HG03439 (cell line): Measurements from ENCODE around the gene NAALADL2.
"Not testable (repeated sequence)": the region's sequence is repeated elsewhere in the genome, so short reads cannot be mapped to it uniquely, and the experiment has no call there.

ENCODE experiments used
- ATAC-seq: cut with Tn5 transposase; IDR thresholded peaks from one replicate; pipeline ENCODE4 v1.9.1; 2021; ENCODE audit warnings: mild to moderate bottlenecking, moderate library complexity; ENCODE audit not compliant: unreplicated experiment

Gene NAALADL2

DNA sequence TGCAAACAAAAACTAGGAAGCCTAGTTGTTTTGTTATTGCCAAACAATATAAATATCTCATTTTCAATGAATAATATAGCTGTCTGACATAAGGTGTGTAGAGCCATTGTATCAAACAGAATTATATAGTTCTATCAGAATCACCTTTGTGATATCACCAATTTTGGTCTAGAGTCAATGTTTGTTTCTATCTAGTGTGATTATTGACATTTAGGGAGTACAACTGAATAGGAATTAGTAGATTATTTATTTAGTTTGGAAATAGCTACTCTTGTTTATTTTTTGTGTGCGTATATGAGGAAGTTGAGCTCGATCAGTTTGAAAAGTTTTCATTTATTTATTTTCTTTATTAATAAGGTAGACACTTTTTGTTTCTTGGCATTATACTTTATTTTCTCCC is 389.7 kb downstream of the NAALADL2 start:
- no peak for ATAC-seq

DNA sequence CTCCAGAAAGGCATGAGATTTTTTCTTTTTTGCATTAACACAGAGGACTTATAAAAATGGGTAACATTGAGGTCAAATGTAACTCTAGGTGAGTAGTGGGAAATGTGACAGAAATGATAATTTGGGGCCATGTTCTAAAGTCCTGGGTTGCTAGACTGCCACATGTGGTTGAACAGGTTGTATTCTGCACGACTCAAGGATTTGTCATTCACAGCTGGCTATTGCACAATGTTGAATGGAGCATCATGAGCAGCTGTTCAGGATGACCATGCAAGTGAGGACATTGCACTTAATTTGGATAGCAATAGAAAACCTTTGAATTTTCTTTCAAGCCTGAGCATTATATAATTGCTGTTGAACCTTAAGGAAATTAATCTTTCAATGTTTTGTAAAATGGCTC is 396.6 kb downstream of the NAALADL2 start:
- no peak for ATAC-seq

DNA sequence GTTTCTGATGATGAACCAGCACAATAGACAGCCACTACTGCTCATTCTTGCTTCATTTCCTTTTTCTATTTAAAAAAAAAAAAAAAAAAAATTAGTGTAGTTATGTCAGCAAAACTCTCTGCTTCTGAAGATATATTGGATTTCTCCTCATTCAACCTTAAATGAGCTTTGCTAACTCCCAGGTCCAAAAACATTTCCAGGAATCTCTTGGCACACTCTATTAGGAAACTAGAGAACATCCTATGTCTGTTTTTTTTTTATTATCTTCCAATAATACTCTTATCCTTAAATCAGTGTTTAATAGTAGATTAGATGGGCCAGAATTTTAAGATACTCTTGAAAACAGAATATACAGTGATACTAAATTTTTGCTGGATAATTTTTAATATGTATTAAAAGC is 398.0 kb downstream of the NAALADL2 start:
- no peak for ATAC-seq

DNA sequence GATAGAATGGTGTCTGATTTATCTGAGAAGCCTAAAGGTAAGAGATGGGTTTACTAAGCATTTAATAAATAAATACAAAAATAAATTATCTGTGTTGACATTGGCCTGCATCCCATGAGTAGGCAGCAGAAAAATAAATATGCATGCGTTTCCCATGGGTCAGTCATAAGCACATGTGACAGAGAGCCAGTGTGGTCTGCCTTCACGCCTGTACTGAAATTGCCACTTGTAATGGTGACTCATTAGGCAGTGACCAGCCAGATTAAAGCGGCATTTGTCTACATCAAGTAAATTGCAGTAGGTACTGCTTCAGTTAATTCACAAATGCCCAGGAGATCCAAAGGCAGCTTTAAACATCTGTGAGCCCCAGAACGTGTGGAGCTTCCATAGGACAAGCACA is 399.6 kb downstream of the NAALADL2 start:
- ATAC-seq = no peak

DNA sequence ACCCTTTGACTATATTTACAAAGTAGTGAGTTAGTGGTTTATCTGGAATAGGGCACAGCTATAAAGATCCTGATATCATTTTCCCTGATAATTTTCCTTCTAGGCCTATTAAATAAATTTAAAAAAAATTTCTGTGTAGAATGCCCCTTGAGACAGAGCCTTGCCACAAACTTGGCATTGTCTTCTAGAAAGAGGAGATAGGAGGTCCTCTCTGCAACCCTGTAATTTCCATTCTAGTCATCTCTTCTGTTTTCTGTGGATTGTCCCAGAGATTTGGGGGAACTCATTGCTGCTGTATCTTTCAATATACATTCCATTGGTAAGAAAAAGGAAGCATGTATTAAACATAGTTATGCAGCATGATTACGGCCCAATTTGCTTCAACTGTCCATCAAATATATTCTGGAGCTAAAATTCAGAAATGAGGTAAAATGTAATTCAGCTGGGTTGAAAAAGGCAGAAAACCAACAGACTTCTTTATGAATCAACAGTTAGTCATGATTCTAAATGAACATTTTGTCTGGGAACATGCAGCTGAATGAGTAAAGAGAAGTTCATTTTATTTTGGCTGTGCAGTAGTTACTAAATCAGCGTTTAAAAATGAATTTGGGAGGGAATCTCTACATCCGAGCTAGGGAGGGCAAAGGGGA is 401.1 kb downstream of the NAALADL2 start:
- no peak for ATAC-seq

DNA sequence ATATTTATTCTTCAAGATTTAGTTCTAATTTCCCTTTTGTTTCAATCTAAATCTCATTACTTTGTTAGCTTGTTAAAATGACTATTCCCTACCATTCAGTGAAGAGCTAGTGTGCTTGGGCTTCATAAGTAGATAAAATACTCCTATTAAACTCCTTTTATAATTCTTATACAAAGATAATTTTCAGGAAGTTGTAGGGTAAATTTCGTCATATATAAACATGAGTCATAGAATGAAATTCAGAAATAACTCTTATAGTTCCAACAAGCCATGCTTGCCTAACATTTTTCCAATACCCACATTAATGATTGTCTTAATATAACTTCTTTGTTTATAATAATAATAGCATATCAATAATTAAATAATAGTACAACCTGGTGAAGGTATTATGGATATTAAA is 407.3 kb downstream of the NAALADL2 start:
- no peak for ATAC-seq

DNA sequence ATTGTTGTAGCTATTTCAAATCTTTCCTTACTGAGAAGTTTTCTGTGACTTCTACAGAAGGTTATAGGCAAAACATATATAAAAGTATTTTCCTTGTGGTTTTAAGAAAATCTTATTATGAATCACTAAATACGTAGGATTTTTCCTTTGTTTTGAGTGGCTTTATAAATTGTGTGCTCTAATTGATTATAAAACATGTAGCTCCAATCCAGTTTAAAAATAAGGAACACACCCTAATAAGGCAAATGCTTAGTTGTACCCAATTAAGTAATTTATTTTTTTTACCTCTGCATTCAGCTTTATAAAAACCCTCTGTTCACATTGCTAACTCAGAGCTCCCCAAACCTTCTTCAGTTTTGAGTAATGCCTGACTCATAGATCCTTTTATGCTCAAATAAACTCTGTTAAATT is 408.0 kb downstream of the NAALADL2 start:
- ATAC-seq = no peak

DNA sequence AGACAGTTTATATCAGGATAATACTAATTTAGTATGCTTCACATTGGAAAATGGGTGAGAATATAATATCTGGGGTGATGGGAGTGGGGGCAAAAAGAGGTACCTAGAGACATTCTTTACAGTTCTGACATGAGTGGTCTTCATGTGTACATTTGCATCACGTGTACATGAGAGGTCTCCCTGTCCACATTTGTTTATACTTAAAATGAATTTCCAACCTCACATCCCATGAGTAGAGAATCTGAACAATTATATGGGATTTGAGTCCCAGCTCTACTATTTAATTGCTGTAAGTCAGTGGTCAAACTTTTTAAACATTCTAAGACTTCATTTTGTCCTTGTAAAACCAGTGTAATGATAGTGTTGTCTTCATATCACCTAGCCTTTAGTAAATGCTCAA is 408.4 kb downstream of the NAALADL2 start:
- no peak for ATAC-seq

DNA sequence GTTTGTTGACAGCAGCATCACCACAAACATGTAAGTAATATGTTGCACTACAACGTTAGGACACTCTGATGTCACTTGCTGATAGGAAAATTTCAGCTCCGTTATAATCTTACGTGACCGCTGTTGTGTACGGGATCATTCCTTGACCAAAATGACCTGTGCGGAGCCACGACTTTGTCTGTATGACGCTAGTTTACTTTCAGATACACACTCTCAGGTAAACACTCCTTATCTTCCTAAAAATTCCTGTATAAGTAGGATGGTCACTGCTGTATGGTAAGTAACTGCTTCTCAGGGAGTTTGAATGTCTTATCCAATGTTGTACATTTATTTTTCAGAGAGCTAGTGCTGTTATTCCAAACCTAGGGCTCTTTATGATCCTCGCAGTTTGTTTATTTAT is 410.3 kb downstream of the NAALADL2 start:
- no peak for ATAC-seq

DNA sequence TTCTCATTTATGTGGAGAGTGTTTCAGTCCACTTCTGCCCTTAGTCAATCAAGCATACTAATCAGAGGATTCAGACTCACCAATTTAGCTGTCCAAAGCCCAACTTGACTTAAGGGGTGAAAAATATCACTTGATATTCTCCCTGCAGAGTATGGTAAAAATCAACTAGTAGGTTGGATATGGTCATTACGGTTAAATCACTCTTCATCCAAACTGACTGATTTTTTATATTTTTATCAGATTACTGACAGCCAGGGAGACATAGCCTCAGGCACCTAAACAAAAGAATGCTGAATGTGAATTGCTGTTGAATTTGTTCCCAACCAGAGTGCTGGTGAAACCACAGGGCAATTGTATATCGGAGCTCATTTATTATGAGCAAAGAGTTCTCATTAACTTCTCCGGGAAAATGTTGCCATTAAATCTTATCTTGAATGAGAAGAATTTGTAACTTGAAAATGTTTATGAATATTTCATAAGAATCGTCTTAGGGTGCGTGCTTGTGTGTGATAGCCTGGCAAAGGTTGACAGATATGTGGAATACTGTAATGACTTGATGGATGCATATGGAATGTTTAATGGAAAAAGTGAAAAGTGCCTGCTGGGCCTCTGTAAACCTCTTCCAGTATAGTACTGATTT is 411.2 kb downstream of the NAALADL2 start:
- ATAC-seq = no peak

DNA sequence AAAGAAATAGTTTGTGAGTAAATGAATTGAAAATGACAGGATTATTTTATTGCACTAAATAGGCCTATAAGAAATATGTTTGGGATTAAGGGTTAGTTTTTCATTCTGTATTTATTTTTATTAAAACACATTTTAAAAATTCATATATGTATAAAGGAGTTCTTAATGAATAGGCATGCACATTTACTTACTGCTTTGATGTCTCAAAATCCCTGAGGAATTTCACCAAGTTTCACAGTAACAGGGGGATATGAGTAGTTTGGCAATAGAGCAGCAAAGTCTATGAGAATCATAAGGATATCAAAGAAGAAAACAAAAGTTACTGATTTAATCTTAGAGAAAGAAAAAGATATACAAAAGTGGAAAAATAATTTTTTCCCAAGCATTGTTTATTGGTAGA is 411.7 kb downstream of the NAALADL2 start:
- no peak for ATAC-seq

DNA sequence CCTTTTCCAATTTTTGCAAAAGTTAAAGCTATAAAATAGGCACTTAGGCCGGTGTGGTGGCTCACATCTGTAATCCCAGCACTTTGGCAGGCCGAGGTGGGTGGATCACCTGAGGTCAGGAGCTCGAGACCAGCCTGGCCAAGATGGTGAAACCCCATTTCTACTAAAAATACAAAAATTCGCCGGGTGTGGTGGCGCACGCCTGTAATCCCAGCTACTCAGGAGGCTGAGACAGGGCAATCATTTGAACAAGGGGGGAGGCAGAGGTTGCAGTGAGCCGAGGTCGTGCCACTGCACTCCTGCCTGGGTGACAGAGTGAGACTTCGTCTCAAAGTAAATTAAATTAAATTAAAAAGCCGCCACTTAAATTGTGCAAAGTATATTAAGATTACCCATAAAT is 412.3 kb downstream of the NAALADL2 start:
- not testable (repeated sequence) for ATAC-seq

DNA sequence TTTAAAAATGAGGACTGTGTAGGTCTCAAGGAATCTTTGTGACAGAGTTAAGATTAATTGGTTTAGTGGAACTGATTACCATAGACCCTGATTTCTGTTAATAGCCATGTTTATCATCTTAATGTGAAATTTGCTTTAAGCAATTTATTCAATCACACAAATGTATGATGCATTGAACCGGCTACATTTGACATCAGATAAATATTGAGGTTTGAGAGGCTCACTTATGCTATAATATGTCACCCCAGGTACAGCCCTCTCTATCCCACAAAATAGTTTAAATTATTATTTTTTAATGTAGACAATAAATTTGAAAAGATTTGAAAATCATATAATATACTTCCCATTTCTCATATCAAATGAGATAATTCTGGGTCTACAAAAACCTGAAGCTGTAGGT is 413.3 kb downstream of the NAALADL2 start:
- no peak for ATAC-seq

DNA sequence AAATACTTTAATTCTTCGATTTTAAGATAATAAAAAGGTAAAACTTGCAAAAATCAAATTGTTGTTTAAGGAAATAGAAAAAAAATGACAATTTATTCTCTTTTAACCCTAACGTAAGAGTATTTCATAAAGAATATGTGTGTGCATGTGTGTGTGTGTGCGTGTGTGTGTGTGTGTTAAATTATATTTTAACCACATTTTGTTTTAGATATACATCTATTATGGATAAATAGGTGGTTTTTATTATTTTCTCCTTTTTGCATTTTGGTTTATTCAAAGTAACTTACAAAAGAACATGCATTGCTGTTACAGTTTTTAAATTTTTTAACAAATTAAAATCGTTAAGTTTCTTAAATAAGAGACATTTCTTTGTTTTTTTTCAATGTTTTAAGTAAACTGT is 414.4 kb downstream of the NAALADL2 start:
- no peak for ATAC-seq

DNA sequence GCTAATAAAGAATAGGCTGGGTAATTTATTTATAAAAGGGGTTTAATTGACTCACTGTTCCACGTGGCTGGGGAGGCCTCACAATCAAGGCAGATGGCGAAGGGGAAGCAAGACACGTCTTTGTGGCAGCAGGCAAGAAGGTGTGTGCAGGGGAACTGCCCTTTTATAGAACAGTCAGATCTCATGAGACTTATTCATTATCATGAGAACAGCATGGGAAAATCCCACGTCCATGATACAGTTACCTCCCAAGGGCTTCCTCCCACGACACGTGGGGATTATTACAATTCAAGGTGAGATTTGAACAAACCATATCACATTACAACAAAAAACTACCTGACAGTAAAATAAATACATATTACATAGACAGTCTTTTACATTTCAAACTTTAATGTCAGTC is 414.9 kb downstream of the NAALADL2 start:
- peak; percentile 48 for ATAC-seq

DNA sequence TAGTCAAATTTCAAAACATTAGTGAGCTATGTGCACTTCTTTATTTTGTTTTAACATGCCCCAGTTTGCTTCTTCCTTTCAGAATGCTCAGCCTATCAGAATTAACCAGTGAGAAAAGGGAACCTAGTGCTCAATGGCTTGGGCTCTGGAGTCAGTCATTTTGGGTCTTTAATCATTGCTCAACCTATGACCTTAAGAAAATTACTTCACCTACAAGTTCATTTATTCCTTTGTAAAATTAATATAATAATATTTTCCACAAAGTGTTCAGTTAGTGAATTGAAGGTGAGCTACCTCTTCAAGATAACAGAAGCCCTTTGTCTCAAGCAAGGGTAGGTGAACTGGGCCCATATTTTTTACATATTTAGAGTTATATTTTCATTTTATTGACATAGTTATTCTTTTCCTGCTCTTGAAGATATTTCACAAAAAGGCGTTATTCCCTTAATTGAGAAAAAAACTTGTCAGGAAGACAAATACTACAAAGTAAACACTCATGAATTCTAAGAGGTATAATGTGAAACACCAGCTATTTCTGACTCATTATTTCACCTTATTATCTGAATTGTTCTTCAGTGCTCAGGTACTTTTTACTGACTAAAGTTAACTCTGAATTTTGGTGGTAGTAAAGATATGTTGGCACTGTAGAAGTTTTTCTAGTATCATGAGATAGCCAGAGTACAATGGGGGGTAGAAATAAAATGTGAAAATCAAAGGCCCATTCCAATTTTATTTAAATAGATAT is 415.5 kb downstream of the NAALADL2 start:
- peak; percentile 45 for ATAC-seq

DNA sequence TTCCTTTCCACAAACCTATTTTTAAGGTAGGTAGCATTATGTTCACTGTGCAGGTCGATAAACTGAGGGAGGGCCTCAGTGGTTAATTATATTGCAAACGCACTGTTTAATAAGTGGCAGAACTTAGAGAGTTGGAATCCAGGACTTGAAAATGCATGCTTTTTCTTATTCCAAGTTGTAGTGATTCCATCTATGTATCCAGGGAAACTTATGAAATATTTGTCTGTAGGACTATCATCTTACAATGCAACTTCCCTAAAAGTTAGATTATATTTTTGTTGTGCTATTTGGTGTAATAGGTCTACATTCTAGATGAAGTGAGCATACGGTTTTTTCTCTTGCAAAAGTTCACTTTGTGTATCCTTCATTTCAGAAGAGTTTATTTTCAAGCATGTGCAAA is 419.5 kb downstream of the NAALADL2 start:
- no peak for ATAC-seq

DNA sequence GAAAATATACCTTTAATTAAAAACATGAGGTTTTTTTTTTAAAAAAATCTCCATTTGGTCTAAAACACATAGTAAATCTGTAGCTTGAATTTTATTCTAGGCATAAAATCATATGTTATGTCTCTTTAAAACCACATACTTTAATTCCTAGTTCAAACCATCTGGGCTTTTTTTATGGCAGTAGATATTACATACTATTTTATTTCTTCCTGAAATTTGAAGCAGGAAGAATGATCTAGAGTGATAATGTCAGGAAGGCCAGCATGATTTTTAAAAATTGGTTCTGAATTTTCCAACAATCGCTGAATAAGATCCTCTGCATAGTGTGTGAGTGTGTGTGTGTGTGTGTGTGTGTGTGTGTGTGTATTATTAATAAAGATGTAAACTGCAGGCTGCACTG is 420.3 kb downstream of the NAALADL2 start:
- ATAC-seq = no peak

DNA sequence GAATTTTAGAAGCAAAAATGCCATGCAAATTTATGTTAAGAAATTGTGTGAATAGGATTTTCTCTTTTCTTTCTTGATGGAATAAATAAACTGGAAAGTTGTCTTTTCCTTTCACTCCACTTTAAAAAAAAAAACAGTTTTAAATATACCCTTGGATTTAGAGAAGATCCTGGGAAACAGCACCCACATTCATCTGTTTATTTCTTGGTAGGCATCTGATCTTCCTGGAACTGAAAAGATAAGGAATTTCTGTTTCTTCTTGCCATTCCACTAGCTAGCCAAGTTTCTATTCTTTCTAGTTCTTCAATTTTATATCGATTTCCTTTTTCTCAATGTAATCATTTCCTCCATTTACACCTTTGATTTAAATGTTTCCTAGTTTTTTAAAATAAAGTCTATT is 420.8 kb downstream of the NAALADL2 start:
- no peak for ATAC-seq

DNA sequence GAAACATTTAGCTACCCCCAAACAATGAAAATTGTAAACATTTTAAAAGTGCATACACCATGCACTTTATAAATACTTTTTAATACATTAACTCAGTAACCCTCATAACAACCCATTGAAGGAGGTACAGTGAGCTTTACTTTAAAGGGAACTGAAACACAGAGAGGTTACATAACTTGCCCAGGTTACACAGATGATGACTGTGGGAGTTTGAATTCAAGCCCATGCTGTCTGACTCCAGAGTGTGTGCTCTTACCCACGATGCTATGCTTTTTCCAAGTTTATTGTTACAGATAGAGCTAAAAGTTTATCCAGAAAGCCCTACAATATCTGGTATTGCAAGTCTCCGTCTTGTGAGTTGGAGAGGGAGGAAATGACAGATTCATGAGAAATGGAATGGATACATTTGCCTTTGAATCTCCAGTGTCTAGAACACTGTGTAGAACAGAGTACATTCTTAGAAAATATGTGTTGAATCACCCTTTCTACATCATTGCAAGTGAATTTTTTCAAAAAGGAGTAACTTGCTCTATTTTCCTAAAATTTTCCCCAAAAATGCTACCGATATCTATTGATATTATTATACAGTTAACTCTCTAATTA is 428.3 kb downstream of the NAALADL2 start:
- peak; percentile 91 for ATAC-seq

DNA sequence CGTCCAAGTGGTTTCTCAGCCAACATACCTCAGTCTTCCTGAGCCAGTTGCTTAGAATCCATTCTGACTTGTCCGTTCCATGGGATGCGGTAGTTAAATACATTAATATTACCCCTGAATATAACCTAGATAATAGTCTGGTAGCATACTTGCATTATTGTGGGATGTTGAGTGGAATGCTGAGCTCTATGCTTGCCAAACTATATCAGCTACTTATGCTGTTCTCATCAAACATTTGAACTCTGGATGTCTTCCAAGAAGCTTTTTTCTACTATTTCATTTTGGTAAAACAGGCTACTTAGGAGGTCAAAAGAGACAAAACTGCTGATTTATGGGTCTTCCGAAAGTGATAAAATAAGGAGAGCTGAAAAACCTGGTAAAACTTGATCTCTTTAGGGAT is 429.5 kb downstream of the NAALADL2 start:
- ATAC-seq = no peak

DNA sequence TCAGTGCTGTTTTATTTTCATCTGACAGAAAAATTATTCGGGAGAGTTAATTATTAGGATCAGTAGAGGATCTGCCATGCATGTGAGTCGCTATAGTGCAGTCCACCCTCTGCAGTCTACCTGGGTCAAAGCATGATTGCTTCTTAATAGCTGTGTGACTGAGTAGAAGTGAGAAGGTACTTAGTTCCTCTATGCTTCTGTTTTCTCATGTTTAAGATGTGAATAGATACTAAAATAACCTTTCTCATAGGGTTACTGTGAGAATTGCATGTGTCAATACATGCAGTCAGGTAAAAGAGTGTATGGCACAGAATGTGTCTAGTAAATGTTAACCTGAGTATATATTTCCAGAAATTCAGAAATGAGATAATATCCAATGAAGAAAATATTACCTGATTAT is 435.7 kb downstream of the NAALADL2 start:
- ATAC-seq = no peak
